GM21619 (cell line): ENCODE measurements around the gene C12orf50.
"Not testable (repeated sequence)": the region's sequence is repeated elsewhere in the genome, so short reads cannot be mapped to it uniquely, and the experiment has no call there.

Experiments used
- ATAC-seq: cut with Tn5 transposase; IDR thresholded peaks from one replicate; pipeline ENCODE4 v1.9.1; 2021; ENCODE audit not compliant: unreplicated experiment

Gene C12orf50, protein sequence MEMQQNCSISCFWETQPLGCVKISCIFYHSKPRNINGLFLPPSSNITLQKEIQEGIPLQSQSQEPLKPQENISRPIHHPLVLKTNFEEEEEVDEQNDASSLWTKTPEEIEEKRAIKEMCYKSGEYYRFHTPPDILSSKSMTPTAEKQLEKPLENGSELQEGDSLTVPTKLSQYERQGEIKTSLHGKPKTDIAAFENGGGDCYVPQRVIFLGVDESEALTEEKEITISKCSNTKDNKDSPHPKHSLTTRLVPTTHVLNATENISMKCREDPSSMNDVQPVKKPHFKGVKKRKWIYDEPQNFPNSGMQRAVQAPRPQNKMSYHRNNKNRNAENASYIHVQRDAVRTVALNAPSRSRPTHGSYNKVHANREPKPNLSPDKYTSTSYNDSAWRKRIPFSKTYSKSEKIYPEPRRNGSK

DNA sequence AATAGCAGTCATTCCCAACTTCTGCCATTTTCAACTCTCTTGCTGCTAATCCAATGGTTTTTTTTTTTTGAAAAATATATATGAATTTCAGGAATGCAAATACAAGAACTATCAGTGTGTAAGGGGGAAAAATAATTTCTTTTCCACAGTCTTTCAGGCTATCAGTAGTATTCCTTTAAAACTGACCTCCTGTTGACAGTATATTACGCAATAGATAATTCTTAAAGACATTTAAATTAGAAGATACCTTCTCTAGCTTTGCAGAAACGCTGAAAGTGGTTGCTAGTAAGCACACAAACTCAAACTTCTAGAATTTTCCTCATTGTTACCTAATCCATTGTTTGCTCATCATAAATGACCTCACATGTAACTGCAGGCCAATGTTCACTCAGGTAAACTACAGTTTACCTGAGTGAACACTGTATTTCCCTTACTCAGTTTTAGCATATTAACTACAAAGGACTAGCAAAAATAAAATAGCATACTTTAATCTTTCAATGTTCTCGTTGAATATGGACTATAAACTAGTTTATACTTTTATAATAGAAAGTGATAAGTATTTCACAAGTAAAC, at the start of gene C12orf50:
TSS of gene C12orf50 (minus strand) at position 309 of the 573 bp plus-strand sequence. CDS start 2,439 bp downstream, outside the sequence.
- no peak for ATAC-seq

DNA sequence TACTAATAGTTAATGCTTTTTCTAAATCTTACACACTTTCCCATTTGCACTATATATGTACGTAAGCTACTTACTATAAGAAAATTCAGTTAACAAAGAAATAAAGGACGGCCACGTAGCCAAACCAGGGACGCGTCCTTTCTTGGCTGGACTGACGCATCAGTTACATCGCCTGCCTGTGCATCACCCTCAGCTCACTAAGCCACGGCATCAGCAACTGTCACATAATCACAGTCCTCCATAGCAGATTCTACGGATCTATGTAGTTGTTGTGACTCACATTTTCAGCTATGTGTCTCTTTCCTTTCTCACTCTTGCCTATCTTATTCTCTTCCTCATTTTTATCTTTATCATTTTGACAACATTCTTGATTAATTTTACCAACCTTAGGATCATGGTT, 38.1 kb upstream of the C12orf50 start:
- no peak for ATAC-seq

DNA sequence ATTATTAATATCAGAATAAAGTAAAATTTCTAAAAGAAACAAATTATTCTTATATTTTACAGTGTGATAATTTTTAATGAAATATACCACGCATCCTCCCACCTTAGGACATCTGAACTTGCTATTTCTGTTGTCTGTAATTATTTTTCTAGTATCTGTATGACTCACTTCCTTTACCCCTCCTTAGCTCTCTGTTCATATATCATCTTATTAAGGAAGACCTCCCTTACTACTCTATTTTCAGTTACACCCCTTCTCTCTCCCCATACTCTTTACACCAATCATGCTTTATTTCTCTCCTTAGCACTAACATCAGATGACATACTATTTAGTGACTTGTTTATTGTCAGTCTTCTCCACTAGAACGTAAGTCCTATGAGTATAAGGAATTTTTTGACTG, 34.2 kb upstream of the C12orf50 start:
- peak; percentile 82 for ATAC-seq

DNA sequence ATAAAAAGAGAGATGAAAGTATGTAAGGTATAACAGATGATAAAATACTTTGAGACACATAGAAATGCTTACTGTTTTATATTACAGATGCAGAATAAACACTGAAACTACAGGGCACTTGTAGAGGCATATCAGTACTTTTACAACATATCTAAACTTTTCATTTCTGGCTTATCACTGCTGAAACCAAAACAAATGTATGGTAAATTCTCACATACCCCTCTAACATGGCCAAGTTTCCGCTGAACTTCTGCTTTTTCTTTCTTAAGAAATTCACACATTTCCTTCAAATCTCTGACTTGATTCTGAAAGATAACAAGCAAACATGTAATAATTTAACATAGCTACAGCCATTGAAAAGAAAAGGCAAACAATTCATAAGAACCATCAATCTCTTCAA, 33.3 kb upstream of the C12orf50 start:
- ATAC-seq = peak; percentile 71

DNA sequence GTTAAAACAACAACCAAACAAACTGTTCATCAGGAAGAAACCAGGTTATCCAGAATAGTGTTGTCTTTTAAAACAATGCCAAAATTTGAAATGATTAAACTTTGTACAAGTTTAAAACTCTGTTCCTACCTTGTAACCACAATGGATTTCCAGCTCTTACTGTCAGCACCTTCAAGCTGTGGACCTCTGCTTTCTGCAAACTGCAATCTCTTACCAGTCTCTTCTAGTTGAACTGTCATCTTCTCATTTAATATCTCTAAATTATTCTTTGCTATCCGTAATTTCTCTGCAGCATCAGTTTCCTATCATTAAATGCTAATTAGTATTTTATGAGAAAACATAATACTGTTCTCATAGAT, 29.5 kb upstream of the C12orf50 start:
- no peak for ATAC-seq

DNA sequence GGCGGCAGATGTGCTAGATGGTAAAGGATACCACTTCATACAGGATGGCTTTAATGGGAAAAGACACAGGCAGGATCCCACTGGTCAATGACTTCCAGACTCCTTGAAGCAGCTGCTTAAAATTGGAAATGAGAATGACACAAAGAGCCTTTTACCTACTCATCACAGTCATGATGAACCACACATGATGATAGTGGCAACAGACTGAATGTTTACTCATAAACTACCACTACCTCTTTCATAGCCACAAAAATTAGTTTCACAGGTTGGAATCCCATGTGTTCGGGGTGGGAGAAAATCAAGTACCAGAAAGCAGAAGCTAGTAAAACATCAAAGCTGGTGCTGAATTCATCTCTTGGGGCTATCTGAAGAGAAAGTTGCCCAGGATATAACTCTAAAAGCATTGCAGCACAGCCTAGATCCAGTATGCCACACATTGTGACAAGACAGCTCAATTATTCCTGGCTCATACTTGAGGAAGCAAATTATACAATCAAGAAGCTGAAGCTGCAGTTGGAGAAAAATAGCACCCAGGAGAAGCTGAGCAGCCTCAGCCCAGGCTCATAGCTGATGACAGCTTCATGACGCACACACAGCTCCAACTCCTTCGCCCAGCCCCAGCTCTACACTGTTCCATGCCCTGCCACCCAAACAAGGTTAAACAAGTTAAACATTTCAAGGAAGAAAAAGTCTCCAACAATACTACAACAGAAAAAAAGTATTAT, 29.0 kb upstream of the C12orf50 start:
- ATAC-seq = no peak

DNA sequence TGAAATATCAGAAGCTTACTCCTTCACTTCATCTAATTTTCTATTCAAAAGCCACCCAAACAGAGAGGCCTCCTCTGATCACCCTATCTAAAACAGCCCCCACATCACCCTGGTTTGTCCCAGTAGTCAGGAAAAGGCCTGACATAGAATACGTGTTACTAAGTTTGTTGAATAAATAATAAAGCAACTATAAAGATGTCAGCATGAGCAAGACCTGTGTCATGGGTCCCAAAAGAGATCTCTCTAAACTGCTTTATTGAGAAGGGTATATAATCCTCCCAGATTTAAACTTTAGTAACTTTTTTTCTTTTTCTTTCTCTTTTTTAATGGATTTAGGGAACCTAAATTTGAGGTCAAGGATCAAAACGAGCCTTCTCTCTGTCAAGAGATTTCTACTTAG, 27.4 kb upstream of the C12orf50 start:
- ATAC-seq = no peak

DNA sequence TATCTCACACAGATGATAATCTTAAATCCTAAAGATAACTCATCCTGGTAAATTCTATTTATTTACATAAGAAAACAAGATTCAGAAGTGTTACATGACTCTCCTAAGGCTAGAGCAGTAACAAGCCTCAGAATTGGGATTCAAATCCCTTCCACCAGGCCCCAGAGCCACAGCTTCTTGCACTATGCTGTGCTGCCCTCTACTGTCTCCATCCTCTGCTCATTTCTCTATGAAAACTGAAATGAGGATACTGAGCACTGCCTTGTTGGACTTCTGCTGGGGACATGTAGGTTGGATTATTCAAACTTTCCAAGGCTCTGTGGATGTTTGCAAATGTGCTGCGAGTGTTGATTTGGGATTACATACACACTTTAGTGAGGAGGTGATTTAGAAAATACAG, 23.5 kb upstream of the C12orf50 start:
- no peak for ATAC-seq

DNA sequence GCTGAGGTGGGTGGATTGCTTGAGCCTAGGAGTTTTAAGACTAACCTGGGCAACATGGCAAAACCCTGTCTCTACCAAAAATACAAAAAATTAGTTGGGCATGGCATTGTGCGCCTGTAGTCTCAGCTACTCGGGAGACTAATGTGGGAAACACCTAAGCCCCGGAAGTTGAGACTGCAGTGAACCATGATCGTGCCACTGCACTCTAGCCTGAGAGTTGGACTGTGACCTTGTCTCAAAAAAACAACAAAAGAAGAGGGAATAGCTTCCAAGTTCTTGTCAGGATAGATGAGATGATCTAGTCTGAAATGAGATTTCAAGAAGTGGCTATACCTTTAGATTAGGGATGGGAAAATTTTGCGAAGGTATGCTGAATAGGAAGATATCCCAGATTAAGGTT, 14.8 kb upstream of the C12orf50 start:
- no peak for ATAC-seq

DNA sequence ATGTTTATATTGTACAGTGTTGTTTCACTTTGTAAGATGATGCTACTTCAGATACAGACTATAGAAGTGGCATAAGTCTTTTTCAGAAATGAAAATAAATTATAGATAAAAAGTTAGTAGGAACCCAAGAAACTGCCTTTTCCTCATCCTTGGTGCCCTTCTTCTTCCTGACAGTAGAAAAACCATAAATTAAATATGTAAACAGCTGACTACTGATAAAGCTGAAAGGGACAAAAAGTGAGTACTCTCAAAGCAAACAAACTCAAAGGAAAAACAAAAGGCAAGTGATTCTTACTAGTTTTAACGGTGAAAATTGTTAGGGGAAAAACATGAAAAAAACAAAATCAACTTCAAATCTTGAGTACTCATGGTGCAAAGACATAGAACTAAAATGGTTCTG, 8.6 kb upstream of the C12orf50 start:
- ATAC-seq = no peak

DNA sequence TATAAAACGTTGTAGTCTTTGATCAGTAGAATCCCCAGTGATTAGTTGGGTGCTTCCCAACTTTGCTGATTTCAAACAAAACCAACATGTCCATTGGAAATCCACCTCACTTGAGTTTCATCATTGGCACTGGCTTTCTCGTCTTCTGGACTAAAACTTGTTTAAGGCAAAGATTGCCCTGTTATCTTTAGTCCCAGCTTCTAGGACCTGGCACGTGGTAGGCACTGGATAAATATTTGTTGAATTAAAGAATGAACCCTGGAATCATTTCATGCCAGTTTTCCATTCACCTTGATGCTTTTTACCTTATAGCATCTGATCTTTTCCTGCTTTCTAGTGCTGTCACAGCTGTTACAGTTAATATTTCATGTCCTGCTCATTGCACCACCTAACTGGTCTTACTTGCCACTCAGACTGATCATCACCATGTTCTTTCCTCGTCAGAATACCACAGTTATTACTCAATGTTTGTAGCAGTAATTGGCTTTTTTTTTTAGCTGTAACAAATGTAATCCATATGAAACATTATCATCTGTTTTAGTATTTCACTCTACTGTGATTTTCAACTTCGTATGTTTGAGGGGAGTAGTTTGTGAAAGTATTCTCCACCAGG, 7.3 kb upstream of the C12orf50 start:
- ATAC-seq = no peak

DNA sequence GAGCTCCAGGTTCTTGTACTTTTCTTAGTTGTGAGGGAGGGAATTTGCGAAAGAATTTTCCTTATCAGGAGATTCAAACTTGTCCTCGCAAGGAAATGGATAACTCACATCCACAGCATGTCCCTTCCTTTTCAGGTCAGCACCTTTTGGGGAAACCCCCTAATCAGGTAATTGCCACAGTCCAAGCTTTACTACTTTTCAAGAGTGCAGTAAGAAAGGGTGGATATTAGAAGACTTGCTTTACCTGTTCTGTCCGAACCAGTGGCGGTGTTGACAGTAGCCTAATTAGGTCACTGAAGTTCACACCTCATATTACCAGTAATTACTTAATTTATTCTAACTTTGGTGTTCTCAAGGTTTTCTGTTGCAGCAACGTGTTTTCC, 6.7 kb upstream of the C12orf50 start:
- ATAC-seq = peak; percentile 21

DNA sequence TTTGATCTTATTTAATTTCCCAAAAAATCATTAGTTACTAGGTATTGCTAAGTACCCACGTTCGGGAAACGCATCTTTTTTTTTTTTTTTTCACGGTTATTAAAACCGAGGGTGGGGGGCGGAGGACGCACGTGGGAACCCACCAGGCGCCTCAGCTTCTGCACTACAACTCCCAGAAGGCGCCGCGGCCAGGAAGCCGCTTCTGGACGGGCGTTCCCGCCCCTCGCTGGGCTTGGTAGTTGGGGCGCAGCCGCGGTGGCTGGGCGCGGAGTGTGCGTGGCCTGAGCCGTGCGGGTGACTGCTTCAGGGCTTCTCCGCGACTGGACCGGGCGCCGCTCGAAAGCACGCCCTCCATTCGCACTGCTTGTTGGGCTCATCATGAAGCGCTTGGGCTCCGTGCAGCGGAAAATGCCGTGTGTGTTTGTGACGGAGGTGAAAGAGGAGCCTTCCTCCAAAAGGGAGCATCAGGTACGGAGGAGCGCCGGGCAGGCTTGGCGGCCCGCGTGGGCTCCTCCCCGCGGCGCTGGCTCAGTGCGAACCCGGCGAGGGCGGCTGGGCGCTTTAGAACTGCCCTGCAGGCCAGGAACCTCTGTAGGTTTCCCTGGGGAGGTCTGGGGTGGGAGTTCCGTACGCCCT, 6.2 kb upstream of the C12orf50 start:
- ATAC-seq = peak; percentile 100

DNA sequence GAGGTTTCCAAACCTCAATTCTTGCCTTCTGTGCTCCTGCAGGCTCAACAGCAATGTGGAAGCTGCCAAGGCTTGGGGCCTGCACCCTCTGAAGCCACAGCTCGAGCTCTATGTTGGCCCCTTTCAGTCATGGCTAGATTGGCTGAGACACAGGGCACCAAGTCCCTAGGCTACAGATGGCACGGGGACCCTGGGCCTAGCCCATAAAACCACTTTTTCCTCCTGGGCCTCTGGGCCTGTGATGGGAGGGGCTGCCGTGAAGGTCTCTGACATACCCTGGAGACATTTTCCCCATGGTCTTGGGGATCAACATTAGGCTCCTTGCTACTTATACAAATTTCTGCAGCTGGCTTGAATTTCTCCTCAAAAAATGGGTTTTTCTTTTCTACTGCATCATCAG, 2.0 kb upstream of the C12orf50 start:
- ATAC-seq = not testable (repeated sequence)

DNA sequence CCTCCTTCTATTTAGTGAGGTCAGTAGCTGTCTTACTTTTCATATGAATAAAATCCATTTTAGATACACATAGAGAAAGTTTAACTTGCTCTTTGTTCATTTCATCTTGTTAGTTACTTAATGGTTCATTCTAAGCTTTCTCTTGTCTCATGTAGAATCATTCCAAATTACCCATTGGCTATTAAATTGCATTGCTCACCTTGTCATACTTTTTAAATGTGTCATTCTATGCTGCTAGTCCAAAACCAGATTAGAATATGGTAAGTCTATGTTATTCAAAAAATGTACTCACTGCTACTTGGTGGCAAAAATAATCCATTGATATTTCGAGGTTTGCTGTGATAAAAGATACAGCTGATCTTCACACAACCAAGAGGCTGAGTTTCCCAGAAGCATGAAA, 3.0 kb downstream of the C12orf50 start:
- ATAC-seq = no peak

DNA sequence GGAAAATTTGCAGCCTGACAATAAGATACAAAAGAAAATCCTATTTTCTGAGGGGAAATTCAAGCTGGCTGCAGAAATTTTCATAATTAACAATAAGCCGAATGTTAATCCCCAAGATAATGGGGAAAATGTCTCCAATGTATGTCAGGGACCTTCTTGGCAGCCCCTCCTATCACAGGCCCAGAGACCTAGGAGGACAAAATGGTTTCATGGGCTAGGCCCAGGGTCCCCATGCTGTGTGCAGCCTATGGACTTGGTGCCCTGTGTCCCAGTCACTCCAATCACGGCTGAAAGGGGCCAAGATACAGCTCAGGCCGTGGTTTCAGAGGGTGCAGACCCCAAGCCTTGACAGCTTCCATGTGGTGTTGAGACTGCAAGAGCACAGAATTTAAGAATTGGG, 11.2 kb downstream of the C12orf50 start:
- ATAC-seq = no peak

DNA sequence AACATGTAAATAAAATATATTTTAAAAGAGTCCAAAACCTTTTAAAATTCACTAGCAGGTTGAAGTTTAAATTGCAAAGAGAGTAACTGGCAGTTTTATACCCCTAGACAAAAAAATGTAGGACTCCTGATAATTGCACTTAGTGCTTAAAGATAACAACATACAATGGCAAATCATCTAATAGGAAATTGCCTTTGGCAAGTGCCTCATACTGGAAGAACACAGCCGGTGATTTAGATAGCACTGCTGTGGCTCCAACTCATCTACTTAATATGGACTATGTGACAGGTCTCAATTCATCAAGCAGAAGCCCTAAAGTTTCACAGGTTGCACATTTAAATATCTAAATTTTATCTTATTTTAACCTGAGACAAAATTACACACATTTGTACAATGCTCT, 13.4 kb downstream of the C12orf50 start:
- ATAC-seq = no peak

DNA sequence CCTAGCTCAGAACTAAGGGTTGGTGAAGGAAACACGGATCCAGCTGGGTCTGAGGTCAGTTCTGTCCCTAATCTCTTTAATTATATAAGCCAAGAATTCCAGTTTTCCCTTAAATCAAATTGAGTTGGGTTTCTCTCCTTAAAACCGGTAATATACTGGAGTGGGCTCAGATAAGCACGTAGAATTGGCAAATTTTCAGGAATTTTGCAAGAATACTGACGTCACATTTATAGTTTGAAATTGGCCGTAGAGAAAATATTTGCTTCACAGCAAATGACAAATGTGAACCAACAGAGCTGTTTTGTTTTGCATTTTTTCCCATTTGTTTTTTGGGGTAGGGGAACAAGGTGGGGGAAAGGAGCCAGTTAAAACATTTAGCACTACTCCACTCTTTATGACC, 17.4 kb downstream of the C12orf50 start:
- no peak for ATAC-seq

DNA sequence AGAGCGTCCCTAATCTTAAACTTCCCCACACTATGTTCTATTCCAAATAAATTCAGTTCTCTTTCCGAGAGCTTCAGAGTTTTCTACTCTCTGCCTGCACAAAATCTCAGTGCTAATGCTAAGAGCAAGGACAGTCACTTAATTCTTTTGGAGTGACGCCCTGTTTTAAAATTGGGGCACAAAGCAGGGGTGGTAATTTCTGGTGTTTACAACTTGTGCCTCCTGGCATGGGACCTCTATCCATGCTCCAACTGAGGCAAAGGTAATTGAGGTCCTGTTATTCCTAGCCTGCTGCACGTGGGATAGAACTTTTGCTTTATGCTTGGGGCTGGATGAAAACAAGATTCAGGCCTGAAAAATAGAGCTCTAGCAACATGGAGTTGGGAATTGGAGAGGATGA, 22.9 kb downstream of the C12orf50 start:
- no peak for ATAC-seq

DNA sequence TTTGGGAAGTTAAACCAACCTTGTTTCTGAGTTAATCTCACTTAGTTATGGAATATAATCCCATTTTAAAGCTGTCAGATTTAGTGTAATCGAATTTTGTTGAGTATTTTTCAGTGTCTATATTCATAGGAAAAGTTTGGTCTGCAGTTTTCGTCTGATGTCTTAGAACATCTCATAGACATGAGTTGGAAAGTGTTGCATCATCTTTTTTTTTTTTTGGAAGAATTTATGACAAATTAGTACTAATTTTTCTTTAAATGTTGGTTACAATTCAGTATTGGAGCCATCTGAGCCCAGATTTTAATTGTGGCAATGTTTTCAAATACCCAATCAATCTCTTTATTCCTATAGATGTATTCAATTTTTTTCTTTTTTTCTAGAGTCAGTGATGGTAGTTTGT, 27.9 kb downstream of the C12orf50 start:
- no peak for ATAC-seq

DNA sequence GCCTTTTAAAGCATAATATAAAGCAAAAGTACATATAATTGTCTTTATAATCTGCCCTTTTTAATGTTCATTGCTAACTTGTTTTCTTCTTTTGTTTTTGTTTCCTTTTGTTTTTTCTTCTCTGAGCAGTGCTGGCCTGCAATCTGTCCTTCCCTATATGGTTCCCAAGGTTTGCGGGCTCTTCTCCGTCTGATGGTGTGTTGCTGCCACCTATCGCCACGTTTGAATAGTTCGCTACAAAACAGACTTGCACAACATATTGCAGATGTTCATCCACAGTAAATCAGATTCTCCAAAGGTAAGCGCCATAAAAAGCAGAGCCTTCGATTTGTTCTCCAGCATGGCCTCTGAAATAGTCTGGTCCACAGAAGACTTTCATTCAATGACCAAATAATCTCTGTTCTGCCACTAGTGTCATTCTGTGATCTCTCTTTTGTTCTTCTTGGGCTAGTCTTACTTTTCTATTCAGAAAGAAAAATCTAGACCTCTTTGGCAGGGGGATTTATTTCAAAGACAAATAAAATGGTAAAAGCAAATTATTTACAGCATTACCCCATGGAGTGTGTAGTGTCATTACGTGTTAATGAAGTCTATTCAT, 33.5 kb downstream of the C12orf50 start:
- peak; percentile 94 for ATAC-seq
